Keratinocyte (primary cell): ENCODE results near the gene APPL2. TPM values are rescaled to one million over a fixed set of nuclear protein-coding genes. Genes with fewer than 3 reads are reported as not detected.

Source experiments
- DNase-seq: peaks from one replicate; pipeline ENCODE4 v3.0.0-alpha.2; 2011; ENCODE audit warnings: low read depth, missing footprints, low spot score
- FAIRE-seq: peaks from 2 replicates; lab custom pipeline; 2011; peaks lifted over from hg19 to GRCh38; lab: Jason Lieb, UNC
- H2AFZ ChIP-seq: 2 replicates; pipeline ENCODE4 v1.6.0; 2012; ENCODE audit warnings: low read length, control low read depth, inconsistent platforms; ENCODE audit not compliant: control insufficient read depth
- H3K27ac ChIP-seq: 2 replicates; pipeline ENCODE4 v1.5.1; 2011; ENCODE audit warnings: low read length; ENCODE audit not compliant: control insufficient read depth, insufficient read depth
- H3K27me3 ChIP-seq: 3 replicates; pipeline ENCODE4 v1.6.0; 2011; ENCODE audit warnings: low read length; ENCODE audit not compliant: control insufficient read depth, insufficient read depth; ENCODE audit errors: extremely low read depth
- H3K36me3 ChIP-seq, 2 experiments: 2 replicates in 1 of 2; 3 replicates in 1 of 2; pipeline ENCODE4 v1.5.1; 2011; ENCODE audit warnings: low read length in 2 of 2, mild to moderate bottlenecking in 1 of 2; ENCODE audit not compliant: control insufficient read depth in 2 of 2, insufficient read depth in 2 of 2; ENCODE audit errors: extremely low read depth in 1 of 2
- H3K4me1 ChIP-seq: 3 replicates; pipeline ENCODE4 v1.5.1; 2011; ENCODE audit warnings: low read length; ENCODE audit not compliant: control insufficient read depth, insufficient read depth; ENCODE audit errors: extremely low read depth
- H3K4me2 ChIP-seq: 3 replicates; pipeline ENCODE4 v1.6.0; 2011; ENCODE audit warnings: low read depth, low read length; ENCODE audit not compliant: control insufficient read depth, insufficient read depth; ENCODE audit errors: extremely low read depth
- H3K4me3 ChIP-seq, 3 experiments: fragments of 200-600 bp in 1 of 3; sonication (generic) in 1 of 3; 2 replicates in 2 of 3; 3 replicates in 1 of 3; pipeline ENCODE4 v1.5.1; 2011 to 2016; ENCODE audit warnings: low read length in 3 of 3, mild to moderate bottlenecking in 3 of 3, control low read depth in 2 of 3, inconsistent platforms in 1 of 3, low read depth in 1 of 3, mixed read lengths in 1 of 3, mixed run types in 1 of 3, moderate library complexity in 1 of 3; ENCODE audit not compliant: control insufficient read depth in 2 of 3, insufficient read depth in 2 of 3; ENCODE audit errors: extremely low read depth in 1 of 3
- H3K79me2 ChIP-seq: 2 replicates; pipeline ENCODE4 v1.6.0; 2012; ENCODE audit warnings: low read length; ENCODE audit not compliant: control insufficient read depth, insufficient read depth
- H3K9ac ChIP-seq: 3 replicates; pipeline ENCODE4 v1.6.0; 2011; ENCODE audit warnings: low read length; ENCODE audit not compliant: control insufficient read depth, insufficient read depth; ENCODE audit errors: extremely low read depth
- H3K9me1 ChIP-seq: 3 replicates; pipeline ENCODE4 v1.6.0; 2011; ENCODE audit warnings: low read length; ENCODE audit not compliant: control insufficient read depth, insufficient read depth; ENCODE audit errors: extremely low read depth
- H3K9me3 ChIP-seq: 2 replicates; pipeline ENCODE4 v1.5.1; 2012; ENCODE audit warnings: low read depth, low read length; ENCODE audit not compliant: control insufficient read depth
- H4K20me1 ChIP-seq: 3 replicates; pipeline ENCODE4 v1.6.0; 2011; ENCODE audit warnings: low read length; ENCODE audit not compliant: control insufficient read depth, insufficient read depth; ENCODE audit errors: extremely low read depth
- CTCF ChIP-seq, 3 experiments: IDR thresholded peaks in 1 of 3; conservative IDR thresholded peaks in 1 of 3; optimal IDR thresholded peaks in 1 of 3; 2 replicates in 2 of 3; 3 replicates in 1 of 3; pipeline versions ENCODE3 to v1.5.1; 2011; ENCODE audit warnings: low read length in 3 of 3, mild to moderate bottlenecking in 3 of 3, moderate library complexity in 2 of 3, control low read depth in 1 of 3, inconsistent platforms in 1 of 3; ENCODE audit not compliant: insufficient read depth in 2 of 3; ENCODE audit errors: extremely low read depth in 1 of 3
- EZH2 ChIP-seq: IDR thresholded peaks from one replicate; pipeline ENCODE4 v1.6.1; 2012; ENCODE audit warnings: inconsistent platforms, mild to moderate bottlenecking, low read length, moderate library complexity
- dilution Hi-C: fragments of 300-500 bp; cut with MboI; formaldehyde crosslinking; loops from one replicate; pipeline ENCODE4 v1.7.0; 2020; ENCODE audit warnings: low sequenced_read_pairs; ENCODE audit not compliant: extremely low pct_ligation_motif_present
- polyA plus RNA-seq, 5 experiments: library from polyadenylated mRNA; depleted of rRNA in 3 of 5; stranded (reverse) in 3 of 5; stranded (forward) in 1 of 5; unstranded in 1 of 5; fragments of >200 nt; gene quantifications; 1 replicate in 1 of 5; 2 replicates in 3 of 5; 3 replicates in 1 of 5; pipeline versions ENCODE4 v1.2.1 to v1.2.3, GENCODE V29; 2011 to 2012; ENCODE audit warnings: missing spikeins in 2 of 5, low read depth in 1 of 5, low replicate concordance in 1 of 5

APPL2 gene
- polyA plus RNA-seq, 1 donor (not counting 4 experiments of a cell fraction or from before 2014, with no cell fraction given): 26.1 TPM

- Histone ChIP-seq H3K4me3 (no peak overlapping the region), H3K4me1 (peaks cover 22% of the 10 kb centered on the region), H4K20me1 (no peaks in the 10 kb centered on the region), H3K27ac (no peak overlapping the region), H3K79me2 (no peaks in the 10 kb centered on the region), H3K36me3 (no peaks in the 10 kb centered on the region), H3K9me3 (no peaks in the 10 kb centered on the region), H3K27me3 (no peaks in the 10 kb centered on the region), H2AFZ (no peak overlapping the region), H3K9me1 (no peaks in the 10 kb centered on the region), H3K9ac (no peak overlapping the region), H3K4me2 (no peak overlapping the region)
- no peak for TF ChIP-seq EZH2
- no peak for TF ChIP-seq CTCF (optimal IDR thresholded peaks at IDR 0.05 in 1 of 3, IDR thresholded peaks at IDR 0.05 in 1 of 3, conservative IDR thresholded peaks at IDR 0.05 in 1 of 3; ENCODE audit: extremely low read depth in 1 of 3, insufficient read depth in 2 of 3, low read length in 3 of 3)
- FAIRE-seq: no peak
- dilution Hi-C loops: no loop called here
- DNase-seq: no peak
These were observed 36.2 kb upstream of the APPL2 start for GRCh38 chr12:105272152-105272551.

- FAIRE-seq: no peak
- H2AFZ ChIP-seq: no peak overlapping the region
- no peaks in the 10 kb centered on the region for H3K79me2 ChIP-seq
- H3K36me3 ChIP-seq: no peaks in the 10 kb centered on the region
- H3K9me3 ChIP-seq: no peaks in the 10 kb centered on the region
- peaks cover 21% of the 10 kb centered on the region for H3K4me1 ChIP-seq
- H3K4me2 ChIP-seq: no peak overlapping the region
- no peaks in the 10 kb centered on the region for H3K9me1 ChIP-seq
- no peak overlapping the region for H3K4me3 ChIP-seq
- no peak overlapping the region for H3K27ac ChIP-seq
- no peaks in the 10 kb centered on the region for H3K27me3 ChIP-seq
- H3K9ac ChIP-seq: no peak overlapping the region
- dilution Hi-C loops: no loop called here
- TF ChIP-seq CTCF (optimal IDR thresholded peaks at IDR 0.05 in 1 of 3, IDR thresholded peaks at IDR 0.05 in 1 of 3, conservative IDR thresholded peaks at IDR 0.05 in 1 of 3; ENCODE audit: extremely low read depth in 1 of 3, insufficient read depth in 2 of 3, low read length in 3 of 3) (no peak), EZH2 (no peak)
- H4K20me1 ChIP-seq: no peaks in the 10 kb centered on the region
- DNase-seq: no peak
These were observed 35.4 kb upstream of the APPL2 start for GRCh38 chr12:105271364-105271763.
